GM06990 (cell line): ENCODE results near the gene DDX19B.

Experiments
- DNase-seq: peaks from one replicate; pipeline ENCODE4 v3.0.0-alpha.2; 2011; ENCODE audit not compliant: insufficient read length; ENCODE audit errors: extremely low read depth
- H3K27me3 ChIP-seq: replicated peaks from 2 replicates; pipeline ENCODE4 v1.6.0; 2011; ENCODE audit warnings: low read length; ENCODE audit not compliant: control insufficient read depth, insufficient read depth
- H3K36me3 ChIP-seq: 2 replicates; pipeline ENCODE4 v1.5.1; 2011; ENCODE audit warnings: low read length; ENCODE audit not compliant: control insufficient read depth, insufficient read depth
- H3K4me3 ChIP-seq: replicated peaks from 2 replicates; pipeline ENCODE4 v1.5.1; 2011; ENCODE audit warnings: low read depth, mild to moderate bottlenecking, control low read depth, low read length
- TF ChIP-seq, protein P1 (sequence below): IDR thresholded peaks from 2 replicates; pipeline ENCODE4 v1.5.1; 2011; ENCODE audit warnings: low read length, control low read depth, mild to moderate bottlenecking, inconsistent platforms; ENCODE audit not compliant: insufficient read depth, poor library complexity, severe bottlenecking

Gene DDX19B

DNA sequence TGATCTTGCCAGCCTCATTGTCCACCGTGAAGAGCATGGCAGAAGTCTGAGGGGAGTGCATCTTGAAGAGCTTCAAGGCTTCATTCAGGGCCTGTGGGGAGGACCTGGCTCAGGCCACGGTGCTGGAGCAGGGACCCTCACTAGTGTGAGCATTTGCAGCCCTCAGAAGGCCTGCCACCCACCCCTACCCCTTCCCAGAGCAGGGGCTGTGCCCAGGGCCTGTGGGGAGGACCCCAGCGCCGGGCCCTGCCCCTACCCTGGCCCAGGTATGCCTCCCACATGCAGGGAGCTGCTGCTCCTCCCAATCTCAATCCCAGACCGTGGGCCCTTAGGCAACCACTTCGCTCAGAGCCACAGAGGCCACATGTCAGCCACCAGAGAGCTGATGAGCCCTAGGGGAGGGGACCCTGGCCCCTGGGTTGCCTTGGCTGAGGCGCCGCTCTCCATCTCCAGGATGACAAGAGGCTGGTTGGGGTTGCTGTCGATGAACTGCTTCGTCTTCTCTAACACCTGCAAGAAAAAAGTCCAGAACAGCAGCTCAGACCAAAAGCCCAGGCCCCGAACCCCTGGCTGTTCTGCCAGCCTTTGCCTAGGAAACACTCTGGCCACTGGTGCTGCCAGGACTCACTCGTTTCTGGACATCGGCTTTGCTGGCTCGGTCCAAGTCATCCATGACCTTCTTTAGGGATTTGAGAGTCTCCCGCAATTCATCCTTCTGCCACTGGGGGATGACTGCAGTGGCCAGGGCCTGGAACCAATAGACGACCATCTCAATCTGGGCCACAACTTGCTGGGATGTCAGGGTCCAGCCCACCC, 45.5 kb upstream of the DDX19B start:
- TF ChIP-seq, protein P1, sequence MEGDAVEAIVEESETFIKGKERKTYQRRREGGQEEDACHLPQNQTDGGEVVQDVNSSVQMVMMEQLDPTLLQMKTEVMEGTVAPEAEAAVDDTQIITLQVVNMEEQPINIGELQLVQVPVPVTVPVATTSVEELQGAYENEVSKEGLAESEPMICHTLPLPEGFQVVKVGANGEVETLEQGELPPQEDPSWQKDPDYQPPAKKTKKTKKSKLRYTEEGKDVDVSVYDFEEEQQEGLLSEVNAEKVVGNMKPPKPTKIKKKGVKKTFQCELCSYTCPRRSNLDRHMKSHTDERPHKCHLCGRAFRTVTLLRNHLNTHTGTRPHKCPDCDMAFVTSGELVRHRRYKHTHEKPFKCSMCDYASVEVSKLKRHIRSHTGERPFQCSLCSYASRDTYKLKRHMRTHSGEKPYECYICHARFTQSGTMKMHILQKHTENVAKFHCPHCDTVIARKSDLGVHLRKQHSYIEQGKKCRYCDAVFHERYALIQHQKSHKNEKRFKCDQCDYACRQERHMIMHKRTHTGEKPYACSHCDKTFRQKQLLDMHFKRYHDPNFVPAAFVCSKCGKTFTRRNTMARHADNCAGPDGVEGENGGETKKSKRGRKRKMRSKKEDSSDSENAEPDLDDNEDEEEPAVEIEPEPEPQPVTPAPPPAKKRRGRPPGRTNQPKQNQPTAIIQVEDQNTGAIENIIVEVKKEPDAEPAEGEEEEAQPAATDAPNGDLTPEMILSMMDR = peak; percentile 65
- Histone ChIP-seq H3K27me3 (no peaks in the 10 kb centered on the region), H3K36me3 (peaks cover 48% of the 10 kb centered on the region), H3K4me3 (no peak overlapping the region)
- no peak for DNase-seq

DNA sequence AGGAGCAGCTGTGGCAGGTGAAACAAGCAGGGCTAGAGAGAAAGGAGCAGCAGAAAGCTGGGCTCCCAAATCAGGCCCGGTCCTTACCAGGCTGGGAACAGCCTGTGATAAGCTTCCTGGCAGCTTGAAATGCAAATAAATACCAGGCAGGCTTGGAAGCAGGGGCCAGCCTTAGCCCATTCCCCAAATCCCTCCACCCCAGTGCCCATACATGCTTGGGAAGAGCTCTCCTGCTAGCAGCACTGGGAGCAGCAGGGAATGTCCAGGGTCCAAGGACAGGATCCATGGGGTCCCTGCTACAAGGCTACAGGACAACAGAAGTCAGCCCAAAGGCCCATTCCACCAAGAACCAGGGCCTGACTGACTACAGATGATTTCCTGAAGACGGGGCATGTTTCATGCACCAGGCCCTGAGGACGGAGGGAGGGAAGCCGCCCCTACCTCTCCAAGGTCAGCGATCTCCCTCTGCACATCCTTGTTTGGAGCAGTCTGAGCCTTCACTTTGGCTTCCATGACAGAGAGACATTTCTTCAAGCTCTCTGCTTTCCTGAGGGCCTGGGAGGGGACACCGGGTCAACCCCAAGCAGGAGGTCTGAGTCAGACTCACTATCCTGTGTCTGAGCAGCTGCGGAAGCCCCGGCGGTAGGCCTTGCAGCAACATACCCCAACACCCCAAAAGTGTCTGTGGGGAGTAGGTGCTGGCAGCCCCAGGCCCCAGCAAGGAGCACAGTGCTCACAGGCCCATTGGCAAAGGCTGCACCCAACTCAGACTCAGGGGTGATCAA, 44.6 kb upstream of the DDX19B start:
- Histone ChIP-seq H3K4me3 (no peak overlapping the region), H3K36me3 (peaks cover 53% of the 10 kb centered on the region), H3K27me3 (no peaks in the 10 kb centered on the region)
- no peak for DNase-seq
- TF ChIP-seq, protein P1 = no peak

DNA sequence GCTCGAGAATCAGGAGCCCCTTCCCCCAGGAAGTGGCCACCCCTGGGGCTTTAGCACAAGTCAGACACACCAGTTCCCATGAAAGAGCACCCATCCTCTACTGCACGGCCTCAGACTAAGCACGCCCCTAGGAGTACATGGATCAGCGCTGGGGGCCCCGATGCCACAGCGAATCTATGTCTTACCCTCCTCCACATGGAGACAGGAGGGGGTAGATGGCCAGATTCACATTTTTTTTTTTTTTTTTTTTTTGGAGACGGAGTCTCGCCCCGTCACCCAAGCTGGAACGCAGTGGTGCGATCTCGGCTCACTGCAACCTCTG, 44.1 kb upstream of the DDX19B start:
- H3K36me3 ChIP-seq = peaks cover 54% of the 10 kb centered on the region
- TF ChIP-seq, protein P1 = no peak

GRCh38 chr16:70255574-70255973, 43.4 kb upstream of the DDX19B start:
- TF ChIP-seq, protein P1 = no peak
- peaks cover 58% of the 10 kb centered on the region for H3K36me3 ChIP-seq
- no peak overlapping the region for H3K4me3 ChIP-seq
- no peak for DNase-seq
- H3K27me3 ChIP-seq = no peaks in the 10 kb centered on the region

More for the DNA sequence above, 44.1 kb upstream of the DDX19B start:
- Histone ChIP-seq H3K4me3 (no peak overlapping the region), H3K27me3 (no peaks in the 10 kb centered on the region)
- no peak for DNase-seq

- no peak for DNase-seq
- TF ChIP-seq, protein P1 = no peak
- Histone ChIP-seq H3K4me3 (no peak overlapping the region), H3K36me3 (peaks cover 61% of the 10 kb centered on the region), H3K27me3 (no peaks in the 10 kb centered on the region)
Observed at GRCh38 chr16:70257391-70257790, 41.6 kb upstream of the DDX19B start.
